ENCODE data around the gene ZNF784.
A peak's percentile ranks its signal among the peaks of the same experiment; 100 is the strongest.

The ZNF784 gene

GRCh38 chr19:55655648-55656040 is 31.3 kb upstream of the ZNF784 start:
- DNase-seq = no peak

GRCh38 chr19:55654868-55655647 is 30.7 kb upstream of the ZNF784 start, which contains the start of gene U2AF2:
U2AF2 (plus strand) TSS chr19:55655035; CDS start chr19:55655105, 70 bp downstream.
- peak; percentile 96 for DNase-seq

GRCh38 chr19:55654323-55654867 is 30.0 kb upstream of the ZNF784 start:
- peak; percentile 100 for DNase-seq

- DNase-seq = peak; percentile 99
Observed at GRCh38 chr19:55653651-55654322, 29.4 kb upstream of the ZNF784 start.

- no peak for DNase-seq
Observed at GRCh38 chr19:55652311-55653128, 28.2 kb upstream of the ZNF784 start.

- no peak for DNase-seq
Observed at GRCh38 chr19:55651236-55651635, 26.9 kb upstream of the ZNF784 start.

GRCh38 chr19:55650602-55651230 is 26.4 kb upstream of the ZNF784 start:
- DNase-seq = no peak

- no peak for DNase-seq
Observed at GRCh38 chr19:55650126-55650557, 25.8 kb upstream of the ZNF784 start.

GRCh38 chr19:55649268-55650125 is 25.1 kb upstream of the ZNF784 start:
- DNase-seq = no peak

GRCh38 chr19:55648585-55649267 is 24.4 kb upstream of the ZNF784 start:
- no peak for DNase-seq

GRCh38 chr19:55647732-55648584 is 23.6 kb upstream of the ZNF784 start, which contains the start of gene CCDC106:
CCDC106 (plus strand) TSS chr19:55648212; CDS start chr19:55649047, 835 bp downstream.
- peak; percentile 44 for DNase-seq

GRCh38 chr19:55646889-55647731 is 22.7 kb upstream of the ZNF784 start:
- DNase-seq = no peak

- no peak for DNase-seq
Observed at GRCh38 chr19:55645512-55645881, 21.1 kb upstream of the ZNF784 start.

- no peak for DNase-seq
Observed at GRCh38 chr19:55644842-55645511, 20.6 kb upstream of the ZNF784 start.

GRCh38 chr19:55644191-55644833 is 19.9 kb upstream of the ZNF784 start:
- no peak for DNase-seq

GRCh38 chr19:55643887-55644176 is 19.5 kb upstream of the ZNF784 start:
- DNase-seq = no peak

GRCh38 chr19:55643003-55643886 is 18.9 kb upstream of the ZNF784 start, which contains the start of gene ZNF581:
ZNF581 (plus strand) TSS chr19:55643649; CDS start chr19:55644572, 923 bp downstream.
- peak; percentile 81 for DNase-seq
